ELF-1 (cell line): ENCODE measurements around the gene DEGS2.
"Not testable (repeated sequence)": the region's sequence is repeated elsewhere in the genome, so short reads cannot be mapped to it uniquely, and the experiment has no call there.

ENCODE experiments used
- DNase-seq: peaks from one replicate; pipeline ENCODE4 v3.0.0-alpha.2; 2016; ENCODE audit warnings: low read depth, low spot score

DEGS2 gene

DNA sequence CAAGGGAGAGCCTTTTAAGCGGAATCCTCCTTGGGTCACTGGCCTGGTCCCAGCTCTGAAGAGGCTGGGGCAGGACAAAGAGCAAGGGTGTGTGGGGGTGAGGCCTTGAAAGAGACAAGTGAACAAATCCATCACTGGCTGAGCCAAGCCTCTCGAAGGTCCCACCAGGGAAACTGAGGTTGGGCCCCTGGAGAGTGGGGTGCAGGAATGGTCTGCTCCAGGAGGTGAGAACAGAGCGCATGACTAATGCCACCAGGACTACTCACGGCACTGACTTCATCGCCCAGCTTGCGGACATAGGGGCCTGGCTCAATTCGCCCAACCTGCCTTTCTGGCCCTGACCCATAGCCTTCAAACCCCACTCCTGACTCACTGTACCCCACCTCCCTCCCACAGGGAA is 19.2 kb upstream of the DEGS2 start:
- no peak for DNase-seq

DNA sequence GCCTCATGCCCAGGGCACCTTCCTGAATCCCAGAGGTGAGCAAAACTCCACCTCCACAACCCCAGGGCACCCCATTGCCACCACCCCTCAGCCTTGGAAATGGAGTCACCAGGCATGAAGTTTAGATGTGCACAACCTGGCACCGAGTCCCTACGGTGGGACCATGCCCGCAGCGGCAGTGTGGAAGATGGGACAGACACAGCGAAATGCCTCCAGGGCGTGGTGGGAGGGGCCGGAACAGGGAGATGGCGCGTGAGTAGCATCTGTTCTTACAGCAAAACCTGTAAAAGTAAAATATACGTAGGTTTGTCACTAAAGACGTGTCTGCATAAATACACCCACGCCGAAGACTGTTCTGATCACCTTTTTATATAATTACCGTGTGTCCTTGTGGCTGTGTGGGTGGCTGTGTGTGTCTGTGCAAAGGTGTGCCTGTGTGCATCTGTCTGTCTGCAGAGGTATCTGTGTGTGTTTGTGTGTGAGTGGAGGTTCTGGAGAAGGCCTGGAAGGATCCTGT is 17.4 kb upstream of the DEGS2 start:
- DNase-seq, result peak; percentile 36

DNA sequence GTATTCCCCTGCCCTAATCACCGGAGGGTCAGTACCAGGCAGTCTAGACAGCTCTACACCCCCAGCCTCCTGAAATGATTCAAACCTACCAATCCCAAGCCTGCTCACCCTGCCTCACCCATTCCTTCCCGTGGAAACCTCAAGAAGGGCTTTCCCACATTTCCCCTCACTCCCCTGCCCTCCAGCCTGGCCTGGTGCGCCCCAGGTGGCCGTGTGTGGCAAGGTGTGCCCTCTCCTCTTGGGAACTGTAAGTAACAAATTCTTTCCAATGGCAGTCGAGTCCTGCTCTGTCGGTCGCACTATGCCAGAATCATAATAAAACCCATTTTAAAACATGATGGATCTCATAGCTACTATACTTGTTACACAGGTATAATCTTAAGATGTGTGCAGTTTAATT is 13.9 kb upstream of the DEGS2 start:
- no peak for DNase-seq

- DNase-seq, result no peak
These were observed 13.4 kb upstream of the DEGS2 start for GRCh38 chr14:100172811-100173210.

GRCh38 chr14:100170880-100171279 is 11.4 kb upstream of the DEGS2 start:
- no peak for DNase-seq

DNA sequence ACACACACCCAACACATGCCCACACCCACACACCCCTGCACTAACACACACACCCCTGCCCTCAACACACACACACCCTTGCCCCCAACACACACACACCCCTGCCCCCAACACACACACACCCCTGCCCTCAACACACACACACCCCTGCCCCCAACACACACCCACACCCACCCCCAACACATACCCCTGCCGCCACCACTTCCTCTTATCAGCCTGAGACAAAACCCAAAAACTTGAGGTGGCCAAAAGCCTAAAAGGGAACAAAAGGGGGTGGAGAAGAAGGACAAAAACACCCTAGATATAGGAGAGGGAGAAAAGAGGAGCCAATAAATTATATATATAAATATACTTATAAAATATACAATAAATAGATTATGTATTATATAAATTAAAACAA is 9.1 kb upstream of the DEGS2 start:
- DNase-seq, result no peak

- no peak for DNase-seq
These were observed 6.5 kb upstream of the DEGS2 start for GRCh38 chr14:100165831-100166440.

DNA sequence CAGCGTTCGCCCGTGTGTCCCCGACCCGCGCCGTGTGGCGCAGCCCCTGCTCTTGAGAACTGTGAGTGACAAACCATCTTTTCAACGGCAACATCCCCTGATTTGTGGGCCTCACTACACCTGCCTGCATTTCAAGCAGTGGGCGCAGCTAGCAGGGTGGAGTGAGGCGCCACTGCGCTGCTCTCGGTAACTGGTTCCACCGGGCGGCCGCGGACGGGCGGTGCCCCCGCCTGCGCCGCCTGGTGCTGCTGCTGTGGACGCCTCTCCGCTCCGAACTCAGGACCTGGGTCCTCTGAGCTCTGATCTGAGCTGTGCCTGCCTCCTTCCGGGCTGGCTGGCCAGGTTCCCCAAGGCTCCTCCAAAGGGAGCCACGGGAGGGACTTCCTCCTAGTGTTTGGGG is 5.9 kb upstream of the DEGS2 start:
- DNase-seq, result peak; percentile 56

GRCh38 chr14:100160534-100160916 is 1.1 kb upstream of the DEGS2 start:
- DNase-seq, result no peak

GRCh38 chr14:100159865-100160533 is 554 bp upstream of the DEGS2 start:
- no peak for DNase-seq

DNA sequence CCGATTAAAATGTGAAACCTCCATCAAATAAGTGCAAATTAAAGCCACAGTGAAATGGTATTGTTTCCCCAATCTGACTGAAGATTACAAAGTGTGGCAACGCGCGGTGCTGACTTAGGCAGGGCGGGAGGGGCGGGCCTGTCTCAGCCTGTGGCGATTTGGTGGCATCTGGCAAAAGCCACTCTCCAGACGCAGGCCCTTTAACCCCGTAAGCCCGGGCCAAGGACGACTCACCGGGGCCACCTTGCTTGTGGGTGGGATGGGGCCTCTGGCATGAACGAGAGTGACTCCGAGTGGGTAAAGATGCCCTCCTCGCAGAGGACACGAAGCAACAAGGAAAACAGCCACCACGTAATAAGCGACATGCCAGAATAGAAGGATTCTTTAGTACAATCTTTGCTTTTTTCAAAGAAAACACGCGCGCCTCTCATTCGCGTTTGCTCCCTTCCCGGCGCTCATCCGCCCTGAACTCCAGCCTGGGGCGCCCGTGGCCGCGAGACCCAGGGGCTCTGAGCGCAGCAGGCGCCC is 815 bp downstream of the DEGS2 start:
- DNase-seq, result no peak

DNA sequence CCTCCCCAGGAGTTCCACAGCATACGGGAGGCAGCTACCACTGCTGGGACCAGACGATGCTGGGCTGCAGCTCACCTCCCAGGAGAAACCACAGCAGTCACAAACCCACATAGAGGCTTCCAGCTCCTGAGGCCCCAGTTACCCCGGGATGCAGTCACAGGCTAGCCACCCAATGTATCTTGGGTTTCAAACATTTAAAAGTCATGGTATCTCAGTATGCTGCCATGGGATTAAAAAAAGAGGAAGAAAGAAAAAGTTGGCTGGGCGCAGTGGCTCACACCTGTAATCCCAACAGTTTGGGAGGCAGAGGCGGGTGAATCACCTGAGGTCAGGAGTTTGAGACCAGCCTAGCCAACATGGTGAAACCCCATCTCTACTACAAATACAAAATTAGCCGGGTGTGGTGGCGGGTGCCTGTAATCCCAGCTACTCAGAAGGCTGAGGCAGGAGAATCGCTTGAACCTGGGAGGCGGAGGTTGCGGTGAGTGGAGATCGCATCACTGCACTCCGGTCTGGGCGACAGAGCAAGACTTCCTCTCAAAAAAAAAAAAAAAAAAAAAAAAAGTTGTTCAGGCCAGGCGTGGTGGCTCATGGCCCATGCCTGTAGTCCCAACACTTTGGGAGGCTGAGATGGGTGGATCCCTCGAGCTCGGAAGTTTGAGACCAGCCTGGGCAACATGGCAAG is 1.8 kb downstream of the DEGS2 start:
- DNase-seq, result not testable (repeated sequence)

DNA sequence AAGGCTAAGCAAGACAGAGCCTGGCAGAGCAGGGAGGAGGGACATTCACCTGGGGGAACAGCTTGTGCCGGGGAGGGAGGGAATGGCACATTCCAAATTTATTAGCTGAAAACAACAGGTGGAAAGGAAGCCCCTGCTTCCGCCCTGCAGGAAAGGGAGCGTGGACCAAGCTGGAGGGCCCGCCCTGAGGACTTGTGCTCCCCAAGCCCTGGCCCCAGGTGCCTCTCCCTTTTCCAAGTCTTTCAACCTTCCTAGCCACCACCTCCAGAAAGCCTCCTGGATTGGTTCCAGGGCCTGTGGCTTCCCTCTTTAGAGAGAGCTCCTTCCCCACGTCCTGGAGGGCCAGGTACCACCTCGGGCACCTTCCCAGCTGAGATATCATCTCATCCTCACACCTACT is 2.7 kb downstream of the DEGS2 start:
- DNase-seq, result no peak

- DNase-seq, result no peak
These were observed 3.5 kb downstream of the DEGS2 start for GRCh38 chr14:100155756-100156616.

GRCh38 chr14:100155049-100155621 is 4.3 kb downstream of the DEGS2 start:
- peak; percentile 91 for DNase-seq

- DNase-seq, result no peak
These were observed 5.9 kb downstream of the DEGS2 start for GRCh38 chr14:100153560-100153959.

GRCh38 chr14:100152091-100152490 is 7.4 kb downstream of the DEGS2 start:
- no peak for DNase-seq

- no peak for DNase-seq
These were observed 8.4 kb downstream of the DEGS2 start for GRCh38 chr14:100150932-100151587.

DNA sequence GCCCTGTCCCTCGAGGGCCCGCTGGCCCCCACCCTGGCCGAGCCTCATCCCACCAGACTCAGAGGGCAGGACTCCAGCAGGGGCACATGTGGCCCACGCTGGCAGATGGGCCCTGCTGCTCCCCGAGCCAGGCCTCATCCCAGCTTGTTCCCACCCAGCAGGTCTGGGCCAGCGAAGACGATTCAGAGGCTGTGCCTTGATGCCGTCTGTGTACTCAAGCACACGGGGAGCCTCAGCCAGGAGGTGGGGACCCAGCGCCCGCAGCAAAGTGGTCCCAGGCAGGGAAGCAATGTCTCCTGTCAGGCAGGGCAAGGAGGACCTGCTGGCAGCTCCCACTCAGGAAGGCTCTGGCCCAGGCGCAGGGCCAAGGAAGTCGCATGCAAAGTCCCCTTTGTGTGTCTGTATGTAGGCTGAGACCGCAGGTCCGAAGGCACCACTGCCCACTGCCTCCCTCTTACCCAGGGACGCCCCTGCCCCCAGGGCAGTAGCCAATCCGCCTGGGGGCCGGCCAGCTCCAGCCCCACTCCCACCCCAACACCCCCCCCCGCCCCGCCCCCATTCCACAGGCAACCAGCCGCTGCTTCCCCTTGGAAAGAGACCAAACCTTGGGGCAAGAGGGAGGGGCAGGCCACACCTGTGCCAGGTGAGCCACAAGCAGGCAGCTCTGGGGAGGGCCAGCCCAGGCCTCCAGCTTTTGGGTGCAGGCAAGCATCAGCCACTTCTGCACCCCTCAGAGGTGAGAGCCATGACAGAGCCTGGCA is 9.4 kb downstream of the DEGS2 start:
- DNase-seq, result no peak
